Measurements from ENCODE around the gene PTGDS.

- TF ChIP-seq, protein P1, sequence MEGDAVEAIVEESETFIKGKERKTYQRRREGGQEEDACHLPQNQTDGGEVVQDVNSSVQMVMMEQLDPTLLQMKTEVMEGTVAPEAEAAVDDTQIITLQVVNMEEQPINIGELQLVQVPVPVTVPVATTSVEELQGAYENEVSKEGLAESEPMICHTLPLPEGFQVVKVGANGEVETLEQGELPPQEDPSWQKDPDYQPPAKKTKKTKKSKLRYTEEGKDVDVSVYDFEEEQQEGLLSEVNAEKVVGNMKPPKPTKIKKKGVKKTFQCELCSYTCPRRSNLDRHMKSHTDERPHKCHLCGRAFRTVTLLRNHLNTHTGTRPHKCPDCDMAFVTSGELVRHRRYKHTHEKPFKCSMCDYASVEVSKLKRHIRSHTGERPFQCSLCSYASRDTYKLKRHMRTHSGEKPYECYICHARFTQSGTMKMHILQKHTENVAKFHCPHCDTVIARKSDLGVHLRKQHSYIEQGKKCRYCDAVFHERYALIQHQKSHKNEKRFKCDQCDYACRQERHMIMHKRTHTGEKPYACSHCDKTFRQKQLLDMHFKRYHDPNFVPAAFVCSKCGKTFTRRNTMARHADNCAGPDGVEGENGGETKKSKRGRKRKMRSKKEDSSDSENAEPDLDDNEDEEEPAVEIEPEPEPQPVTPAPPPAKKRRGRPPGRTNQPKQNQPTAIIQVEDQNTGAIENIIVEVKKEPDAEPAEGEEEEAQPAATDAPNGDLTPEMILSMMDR (IDR thresholded peaks at IDR 0.05): no peak
- no peak for TF ChIP-seq EP300 (IDR thresholded peaks at IDR 0.05; ENCODE audit: low read depth)
Measured at GRCh38 chr9:136963751-136964150, 13.6 kb upstream of the PTGDS start.

Data from transverse colon (tissue), 3 donors.